HG02588 (cell line): Measurements from ENCODE around the gene ENOX1.
"Not testable (repeated sequence)": the region's sequence is repeated elsewhere in the genome, so short reads cannot be mapped to it uniquely, and the experiment has no call there.

ENCODE experiments used
- ATAC-seq: cut with Tn5 transposase; IDR thresholded peaks from one replicate; pipeline ENCODE4 v1.9.1; 2021; ENCODE audit warnings: mild to moderate bottlenecking, moderate library complexity; ENCODE audit not compliant: unreplicated experiment

Gene ENOX1

GRCh38 chr13:43180837-43181236, 605.9 kb downstream of the ENOX1 start:
- no peak for ATAC-seq

GRCh38 chr13:43180036-43180660, 606.6 kb downstream of the ENOX1 start:
- no peak for ATAC-seq

GRCh38 chr13:43171489-43171888, 615.3 kb downstream of the ENOX1 start:
- ATAC-seq, result no peak

GRCh38 chr13:43170506-43170905, 616.3 kb downstream of the ENOX1 start:
- no peak for ATAC-seq

- not testable (repeated sequence) for ATAC-seq
Measured at GRCh38 chr13:43168434-43168833, 618.3 kb downstream of the ENOX1 start.

GRCh38 chr13:43167731-43168130, 619.0 kb downstream of the ENOX1 start:
- ATAC-seq, result no peak

- ATAC-seq, result no peak
Measured at GRCh38 chr13:43166644-43167457, 619.9 kb downstream of the ENOX1 start.
